ENCODE results near the gene DYNLT3. TPM values are rescaled to one million over a fixed set of nuclear protein-coding genes. Genes with fewer than 3 reads are reported as not detected.

Gene DYNLT3
- total RNA-seq, 1 experiment from 2014 or later, result 5.7 TPM

GRCh38 chrX:37873220-37873619 lies 25.8 kb upstream of the DYNLT3 start:
- no peak for DNase-seq
- Histone ChIP-seq H2AK5ac (ENCODE audit: insufficient read length, low read length) (no peak overlapping the region), H3K14ac (ENCODE audit: insufficient read depth, low read length) (no peak overlapping the region), H2BK5ac (ENCODE audit: insufficient read length, low read length) (no peak overlapping the region), H4K91ac (ENCODE audit: insufficient read length, low read depth, low read length) (no peak overlapping the region), H3K4me1 (ENCODE audit: insufficient read depth, low read length) (no peaks in the 10 kb centered on the region), H2BK12ac (ENCODE audit: insufficient read length, low read depth, low read length) (no peak overlapping the region), H3T11ph (ENCODE audit: low read length) (no peak overlapping the region), H3K27me3 (ENCODE audit: insufficient read depth, low read length) (no peaks in the 10 kb centered on the region), H2BK15ac (ENCODE audit: low read depth, low read length) (no peak overlapping the region), H2BK20ac (ENCODE audit: low read depth, low read length, poor library complexity, severe bottlenecking) (no peak overlapping the region), H3K56ac (ENCODE audit: insufficient read length, low read depth, low read length) (no peak overlapping the region), H3K79me1 (ENCODE audit: insufficient read depth, low read depth, low read length, poor library complexity, severe bottlenecking) (no peaks in the 10 kb centered on the region), H3K23me2 (ENCODE audit: insufficient read length, low read depth, low read length, poor library complexity, severe bottlenecking) (no peaks in the 10 kb centered on the region), H3K18ac (ENCODE audit: insufficient read length, low read depth, low read length) (no peak overlapping the region), H3K27ac (ENCODE audit: insufficient read length, low read depth, low read length) (no peak overlapping the region), H4K8ac (replicated peaks; ENCODE audit: insufficient read length, low read depth, low read length) (no peak overlapping the region), H2BK120ac (ENCODE audit: low read depth, low read length, poor library complexity, severe bottlenecking) (no peak overlapping the region), H4K5ac (ENCODE audit: insufficient read length, low read depth, low read length) (no peak overlapping the region), H3K23ac (ENCODE audit: insufficient read length, low read depth, low read length) (no peak overlapping the region), H3K4ac (ENCODE audit: low read depth, low read length) (no peak overlapping the region), H3K4me2 (ENCODE audit: insufficient read depth, insufficient read length, low read length) (no peak overlapping the region), H4K20me1 (ENCODE audit: control insufficient read depth, insufficient read depth, insufficient read length) (no peaks in the 10 kb centered on the region), H3K9ac (ENCODE audit: extremely low read depth, insufficient read length, low read length) (no peak overlapping the region), H3K9me3 (ENCODE audit: control insufficient read depth, low read depth, low read length) (no peaks in the 10 kb centered on the region), H3K79me2 (ENCODE audit: insufficient read depth, low read length) (no peaks in the 10 kb centered on the region), H2AFZ (ENCODE audit: low read length) (no peak overlapping the region)
- H3K4me3 Mint-ChIP-seq, result no peak overlapping the region
- peaks cover 67 to 70% of the 10 kb centered on the region in 2 experiments for H3K9me3 Mint-ChIP-seq
- WGBS (ENCODE audit: extremely low coverage, insufficient read length, low lambda C conversion rate), result no CpG with 5 or more reads among the region's 1 CpG
- no peaks in the 10 kb centered on the region; a peak in 3 of 7 replicates for H3K36me3 Mint-ChIP-seq (ENCODE audit: insufficient read depth in 1 of 3, low read depth in 3 of 3)
- H3K27me3 Mint-ChIP-seq (ENCODE audit: low read depth), result peaks cover 2% of the 10 kb centered on the region
- H3K27ac Mint-ChIP-seq, result no peak overlapping the region
- no peak for TF ChIP-seq CTCF (conservative IDR thresholded peaks at IDR 0.05)
- no peaks in the 10 kb centered on the region for H3K4me1 Mint-ChIP-seq
